Smooth muscle cell (in vitro differentiated cells): ENCODE data around the gene GPR39. TPM values are rescaled to one million over a fixed set of nuclear protein-coding genes. Genes with fewer than 3 reads are reported as not detected.

ENCODE experiments used
- DNase-seq: peaks from one replicate; lab custom pipeline; 2025; ENCODE audit not compliant: unreplicated experiment; lab: John Stamatoyannopoulos, UW
- H2AFZ ChIP-seq: fragments of 200-600 bp; sonication (generic); 2 replicates; pipeline ENCODE4 v1.6.0; 2016; ENCODE audit warnings: antibody characterized with exemption, low read depth, mild to moderate bottlenecking
- H3F3A ChIP-seq: fragments of 200-600 bp; sonication (generic); 2 replicates; pipeline ENCODE4 v1.6.0; 2017; ENCODE audit warnings: antibody characterized with exemption, low read depth
- H3K27ac ChIP-seq: fragments of 200-600 bp; sonication (generic); 2 replicates; pipeline ENCODE4 v1.5.1; 2016; ENCODE audit warnings: low read depth, mild to moderate bottlenecking
- H3K27me3 ChIP-seq: fragments of 200-600 bp; sonication (generic); 2 replicates; pipeline ENCODE4 v1.6.1; 2016; ENCODE audit warnings: low read depth, mild to moderate bottlenecking
- H3K36me3 ChIP-seq: fragments of 200-600 bp; sonication (generic); 2 replicates; pipeline ENCODE4 v1.5.1; 2016; ENCODE audit warnings: low read depth
- H3K4me1 ChIP-seq: fragments of 200-600 bp; sonication (generic); 2 replicates; pipeline ENCODE4 v1.5.1; 2016; ENCODE audit warnings: low read depth
- H3K4me2 ChIP-seq: fragments of 200-600 bp; sonication (generic); 2 replicates; pipeline ENCODE4 v1.6.0; 2016; ENCODE audit warnings: mild to moderate bottlenecking
- H3K4me3 ChIP-seq: fragments of 200-600 bp; sonication (generic); 2 replicates; pipeline ENCODE4 v1.5.1; 2016; ENCODE audit warnings: mild to moderate bottlenecking
- H3K79me2 ChIP-seq: fragments of 200-600 bp; sonication (generic); 2 replicates; pipeline ENCODE4 v1.6.0; 2016; ENCODE audit warnings: low read depth, mild to moderate bottlenecking
- H3K9ac ChIP-seq: fragments of 200-600 bp; sonication (generic); 2 replicates; pipeline ENCODE4 v1.6.0; 2016; ENCODE audit warnings: low read depth
- H3K9me3 ChIP-seq: fragments of 200-600 bp; sonication (generic); replicated peaks from 2 replicates; pipeline ENCODE4 v1.5.1; 2016; ENCODE audit warnings: low read depth
- H4K20me1 ChIP-seq: fragments of 200-600 bp; sonication (generic); 2 replicates; pipeline ENCODE4 v1.6.0; 2016; ENCODE audit warnings: low read depth
- CTCF ChIP-seq: fragments of 200-600 bp; sonication (generic); IDR thresholded peaks from 2 replicates; pipeline ENCODE4 v1.5.1; 2017; ENCODE audit warnings: borderline replicate concordance, mild to moderate bottlenecking, antibody characterized with exemption; ENCODE audit not compliant: insufficient read depth, poor library complexity, severe bottlenecking
- WGBS: methylation state at CpG from one replicate; pipeline ENCODE4 v1.1.7; 2016; ENCODE audit warnings: low lambda C conversion rate; 5-methylcytosine and 5-hydroxymethylcytosine counted together
- polyA plus RNA-seq: library from polyadenylated mRNA; unstranded; fragments of >200 nt; fragmentation: Nextera tagmentation; extraction: Ambion mirVana; gene quantifications from 2 replicates; pipeline ENCODE4 v1.2.1, GENCODE V29; 2016
- total RNA-seq: library from RNA; depleted of rRNA; stranded (reverse); fragments of >200 nt; gene quantifications from 2 replicates; pipeline ENCODE4 v1.2.3, GENCODE V29; 2014

Gene GPR39
- total and polyA plus RNA-seq, 2 experiments from 2014 or later = 0.87 to 1.4 TPM

GRCh38 chr2:132429941-132430573, 13.5 kb downstream of the GPR39 start:
- Histone ChIP-seq H3K4me3 (no peak overlapping the region), H3K4me2 (no peak overlapping the region), H3K4me1 (no peaks in the 10 kb centered on the region), H3K79me2 (no peaks in the 10 kb centered on the region), H3K9me3 (no peaks in the 10 kb centered on the region), H3K27me3 (no peaks in the 10 kb centered on the region), H2AFZ (no peak overlapping the region), H3F3A (no peaks in the 10 kb centered on the region), H3K9ac (no peak overlapping the region), H4K20me1 (no peaks in the 10 kb centered on the region), H3K36me3 (no peaks in the 10 kb centered on the region), H3K27ac (no peak overlapping the region)
- no peak for TF ChIP-seq CTCF
- no peak for DNase-seq
- WGBS = 83% methylated on average over 2 of the region's 2 CpGs

GRCh38 chr2:132430895-132431294, 14.3 kb downstream of the GPR39 start:
- H3K9ac ChIP-seq = no peak overlapping the region
- H4K20me1 ChIP-seq = no peaks in the 10 kb centered on the region
- H3K4me3 ChIP-seq = no peak overlapping the region
- H3K9me3 ChIP-seq = no peaks in the 10 kb centered on the region
- no peaks in the 10 kb centered on the region for H3K27me3 ChIP-seq
- H3F3A ChIP-seq = no peaks in the 10 kb centered on the region
- DNase-seq = no peak
- no peaks in the 10 kb centered on the region for H3K36me3 ChIP-seq
- H2AFZ ChIP-seq = no peak overlapping the region
- H3K4me2 ChIP-seq = no peak overlapping the region
- no peaks in the 10 kb centered on the region for H3K4me1 ChIP-seq
- H3K27ac ChIP-seq = no peak overlapping the region
- TF ChIP-seq CTCF = no peak
- H3K79me2 ChIP-seq = no peaks in the 10 kb centered on the region

GRCh38 chr2:132437852-132438669, 21.5 kb downstream of the GPR39 start:
- peaks cover 7% of the 10 kb centered on the region for H3K4me1 ChIP-seq
- 65% methylated on average over 5 of the region's 5 CpGs for WGBS
- H3K79me2 ChIP-seq = no peaks in the 10 kb centered on the region
- H3F3A ChIP-seq = peaks cover 13% of the 10 kb centered on the region
- peak overlapping the region; percentile 43 for H3K9ac ChIP-seq
- peak overlapping the region; percentile 29 for H3K4me2 ChIP-seq
- no peak for TF ChIP-seq CTCF
- H3K4me3 ChIP-seq = no peak overlapping the region
- H3K36me3 ChIP-seq = no peaks in the 10 kb centered on the region
- peak overlapping the region; percentile 98 for H3K27ac ChIP-seq
- H4K20me1 ChIP-seq = no peaks in the 10 kb centered on the region
- DNase-seq = no peak
- no peaks in the 10 kb centered on the region for H3K27me3 ChIP-seq
- H3K9me3 ChIP-seq = no peaks in the 10 kb centered on the region
- no peak overlapping the region for H2AFZ ChIP-seq
